Measurements from ENCODE around the gene PLLP.

Gene PLLP

GRCh38 chr16:57223057-57223456 is 61.4 kb downstream of the PLLP start:
- no peak for ATAC-seq

- no peak for ATAC-seq
Observed at GRCh38 chr16:57216968-57217367, 67.5 kb downstream of the PLLP start.

- no peak for ATAC-seq
Observed at GRCh38 chr16:57213462-57213861, 71.0 kb downstream of the PLLP start.

- no peak for ATAC-seq
Observed at GRCh38 chr16:57209780-57210179, 74.7 kb downstream of the PLLP start.

- ATAC-seq = no peak
Observed at GRCh38 chr16:57208926-57209325, 75.5 kb downstream of the PLLP start.
